NCI-H2196 treated with DMSO at 0.1 percent for 48 hours (cell line): ENCODE results near the gene AP2A2.
"Not testable (repeated sequence)": the region's sequence is repeated elsewhere in the genome, so short reads cannot be mapped to it uniquely, and the experiment has no call there.

Source experiments
- DNase-seq: peaks from one replicate; lab custom pipeline; 2025; ENCODE audit not compliant: unreplicated experiment; lab: John Stamatoyannopoulos, UW

AP2A2 gene

DNA sequence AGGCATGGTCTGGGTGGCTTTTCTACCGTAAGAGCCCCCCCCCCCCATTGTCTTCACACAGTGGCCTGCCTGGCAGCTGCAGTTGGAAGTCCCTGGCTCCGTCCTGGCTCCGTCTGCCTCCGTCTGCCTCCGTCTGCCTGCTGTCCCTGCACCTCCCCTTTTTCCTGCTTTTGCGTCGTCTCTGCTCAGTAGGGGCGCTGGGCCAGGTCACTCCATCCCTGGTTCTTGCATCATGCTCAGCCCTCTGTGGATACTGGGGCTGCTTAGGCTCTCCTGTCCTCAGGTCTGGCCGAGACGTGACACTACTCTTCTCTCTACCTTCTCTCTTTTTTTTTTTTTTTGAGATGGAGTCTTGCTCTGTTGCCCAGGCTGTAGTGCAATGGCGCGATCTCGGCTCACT, 27.8 kb downstream of the AP2A2 start:
- DNase-seq = no peak

DNA sequence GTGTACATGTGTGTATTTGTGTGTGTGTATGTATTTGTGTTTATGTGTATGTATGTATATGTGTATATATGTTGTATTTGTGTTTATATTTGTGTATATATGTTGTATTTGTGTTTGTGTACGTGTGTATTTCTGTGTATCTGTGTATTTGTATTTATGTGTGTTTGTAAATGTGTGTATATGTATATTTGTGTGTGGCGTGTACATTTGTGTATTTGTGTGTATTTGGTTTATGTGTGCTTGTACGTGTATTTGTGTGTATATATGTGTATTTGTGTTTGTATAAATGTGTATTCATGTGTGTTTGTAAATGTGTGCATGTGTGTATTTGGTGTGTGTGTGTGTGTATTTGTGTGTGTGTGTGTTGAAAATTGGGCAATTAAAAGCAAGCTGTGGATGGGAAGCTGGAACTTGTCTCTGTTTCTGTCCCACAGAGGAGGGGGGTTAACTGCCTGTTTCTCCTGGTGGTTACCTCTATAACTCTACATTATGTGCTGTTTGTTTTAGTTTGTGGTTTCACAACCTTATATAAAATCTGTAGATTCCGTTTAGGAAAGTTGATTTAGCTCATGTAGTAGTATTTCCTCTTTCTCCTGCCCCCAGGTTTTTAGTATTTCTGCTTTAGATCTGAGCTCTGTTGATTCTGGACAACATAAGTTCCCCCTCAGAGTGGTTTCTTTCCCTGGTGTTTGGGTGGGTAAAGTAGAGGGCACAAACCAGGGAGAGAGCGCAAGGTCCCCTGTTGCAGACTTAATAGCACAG, 28.9 kb downstream of the AP2A2 start:
- no peak for DNase-seq

DNA sequence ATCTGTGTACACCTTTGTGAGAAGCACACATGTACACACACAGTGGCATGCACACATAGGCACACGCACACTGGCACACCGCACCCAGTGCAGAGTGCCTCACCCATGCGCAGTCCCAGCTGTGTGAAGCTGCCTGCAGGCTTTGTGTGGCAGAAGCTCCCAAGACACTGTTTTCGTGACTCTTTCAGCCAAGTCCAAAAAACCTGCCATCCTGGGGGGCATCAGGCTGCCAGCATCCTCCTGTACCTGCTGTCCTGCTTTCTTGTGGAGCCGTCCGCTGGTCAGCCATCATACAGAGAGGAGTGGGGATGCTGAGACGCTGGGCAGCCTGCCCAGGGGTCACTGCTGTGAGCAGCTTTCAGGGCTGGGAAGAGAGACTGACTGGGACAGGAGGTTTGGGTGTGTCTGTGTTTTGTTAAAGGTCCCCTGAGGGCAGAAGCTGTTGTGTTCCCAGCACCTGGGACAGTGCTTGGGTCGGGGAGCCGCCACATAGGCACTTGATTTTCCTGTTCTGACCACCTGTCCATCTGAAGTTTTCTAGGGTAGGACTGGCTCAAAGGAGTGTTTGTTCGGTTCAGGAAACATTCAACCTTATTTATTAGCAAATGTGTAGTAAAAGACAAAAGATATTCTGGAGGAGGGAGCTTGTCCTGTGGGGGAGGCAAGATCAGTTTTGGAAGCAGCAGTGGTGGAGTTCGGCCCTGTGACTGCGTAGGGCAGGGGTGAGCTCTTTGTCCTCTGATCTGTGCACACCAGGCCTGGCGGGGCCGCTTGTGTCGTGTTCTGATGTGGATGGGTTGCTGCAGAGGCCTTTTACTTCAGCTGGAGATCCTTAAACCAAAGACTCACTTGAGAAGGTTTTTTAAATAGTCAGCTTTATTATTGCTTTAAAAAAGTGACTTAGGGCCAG, 29.7 kb downstream of the AP2A2 start:
- no peak for DNase-seq

DNA sequence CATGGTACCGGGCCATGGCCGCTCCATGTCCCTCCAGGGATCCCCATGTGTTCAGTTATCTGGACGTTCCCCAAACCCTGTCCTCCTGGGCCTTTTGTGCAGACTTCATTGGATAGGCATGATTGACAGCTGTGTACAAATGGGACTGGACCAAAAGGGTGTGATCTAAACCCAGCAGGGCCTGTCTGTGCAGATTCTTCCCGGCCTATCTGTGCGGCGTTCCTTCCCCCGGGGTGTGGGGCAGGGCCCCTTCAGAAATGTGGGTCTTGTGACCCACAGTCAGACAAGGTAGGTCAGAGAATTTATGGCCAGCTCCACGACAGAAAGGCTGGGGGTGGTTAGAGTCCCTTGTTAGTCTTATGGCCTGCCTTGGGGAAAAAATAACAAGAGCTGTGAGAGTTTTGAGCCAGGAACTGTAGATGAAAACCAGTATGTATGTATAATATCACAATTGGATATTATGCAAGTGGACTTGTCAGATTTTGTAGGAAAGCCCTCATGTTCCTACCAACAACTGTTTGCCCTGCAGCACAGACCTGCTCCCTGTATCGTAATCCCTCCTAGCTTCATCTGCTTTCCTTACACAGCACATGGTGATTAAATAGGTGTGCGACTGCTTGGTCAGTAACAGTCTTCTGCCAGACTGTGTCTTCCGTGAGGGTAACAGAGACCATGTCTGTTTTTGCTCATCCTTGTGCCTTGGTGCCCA, 31.7 kb downstream of the AP2A2 start:
- no peak for DNase-seq

DNA sequence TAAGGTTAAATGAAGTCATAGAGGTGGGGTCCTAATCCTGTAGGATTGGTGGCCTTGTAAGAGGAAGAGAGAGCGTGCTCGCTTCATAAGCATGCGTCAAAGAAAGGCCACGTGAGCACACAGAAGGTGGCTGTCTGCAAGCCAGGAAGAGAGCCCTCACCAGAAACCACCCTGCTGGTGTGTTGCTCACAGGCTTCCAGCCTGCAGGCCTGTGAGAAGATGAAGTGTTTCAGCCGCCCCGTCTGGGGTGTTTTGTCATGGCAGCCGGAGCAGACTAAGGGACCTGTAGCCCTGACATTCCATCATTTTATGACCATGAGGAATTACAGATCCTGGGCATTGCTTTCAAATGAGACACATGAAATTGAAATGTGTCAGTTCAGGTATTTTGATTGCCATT, 32.4 kb downstream of the AP2A2 start:
- no peak for DNase-seq

DNA sequence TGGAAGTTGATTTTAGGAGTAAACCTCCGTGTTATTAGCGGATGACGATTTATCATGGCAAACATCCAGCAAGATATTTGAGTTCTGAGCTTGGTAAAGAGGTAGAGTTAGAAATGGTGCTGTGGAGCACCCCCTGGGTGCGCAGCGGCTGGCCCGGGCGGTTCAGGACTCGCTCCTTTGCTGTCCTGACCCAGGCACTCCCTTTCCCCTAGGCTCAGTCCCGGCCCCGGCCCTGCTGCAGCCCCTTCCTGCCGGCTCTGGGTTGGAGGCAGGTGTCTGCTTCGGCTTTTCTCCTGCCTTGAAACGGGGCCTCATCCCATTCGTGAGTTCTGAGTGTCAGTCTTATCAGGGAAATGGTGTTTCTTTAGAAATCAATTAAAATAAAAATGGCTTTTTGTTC, 33.4 kb downstream of the AP2A2 start:
- DNase-seq = no peak

DNA sequence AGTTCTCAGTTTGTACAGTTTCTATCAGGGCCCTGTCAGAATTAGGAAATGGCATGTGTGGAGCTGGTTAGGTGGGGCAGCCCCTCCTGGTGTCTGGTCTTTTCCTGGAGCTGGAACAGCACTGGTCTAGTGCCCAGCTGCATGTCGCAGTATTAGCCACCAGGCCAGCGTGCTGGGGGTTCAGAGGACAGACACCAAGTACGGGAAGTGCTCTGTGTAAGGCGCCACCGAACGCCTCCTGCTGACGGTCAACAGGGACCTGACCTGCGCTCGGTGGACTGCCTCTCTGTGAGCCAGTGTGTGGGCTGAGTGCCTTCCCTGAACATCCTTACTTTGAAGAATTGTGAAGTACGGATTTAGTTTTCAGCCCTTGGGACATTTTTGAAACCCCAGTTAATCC, 33.9 kb downstream of the AP2A2 start:
- DNase-seq = no peak

DNA sequence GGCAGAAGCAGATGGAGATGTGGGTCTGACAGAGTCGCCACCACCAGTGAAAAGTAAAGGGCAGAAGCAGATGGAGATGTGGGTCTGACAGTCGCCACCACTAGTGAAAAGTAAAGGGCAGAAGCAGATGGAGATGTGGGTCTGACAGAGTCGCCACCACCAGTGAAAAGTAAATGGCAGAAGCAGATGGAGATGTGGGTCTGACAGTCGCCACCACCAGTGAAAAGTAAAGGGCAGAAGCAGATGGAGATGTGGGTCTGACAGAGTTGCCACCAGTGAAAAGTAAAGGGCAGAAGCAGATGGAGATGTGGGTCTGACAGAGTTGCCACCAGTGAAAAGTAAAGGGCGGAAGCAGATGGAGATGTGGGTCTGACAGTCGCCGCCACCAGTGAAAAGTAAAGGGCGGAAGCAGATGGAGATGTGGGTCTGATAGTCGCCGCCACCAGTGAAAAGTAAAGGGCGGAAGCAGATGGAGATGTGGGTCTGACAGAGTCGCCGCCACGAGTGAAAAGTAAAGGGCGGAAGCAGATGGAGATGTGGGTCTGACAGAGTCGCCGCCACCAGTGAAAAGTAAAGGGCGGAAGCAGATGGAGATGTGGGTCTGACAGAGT, 35.7 kb downstream of the AP2A2 start:
- not testable (repeated sequence) for DNase-seq

DNA sequence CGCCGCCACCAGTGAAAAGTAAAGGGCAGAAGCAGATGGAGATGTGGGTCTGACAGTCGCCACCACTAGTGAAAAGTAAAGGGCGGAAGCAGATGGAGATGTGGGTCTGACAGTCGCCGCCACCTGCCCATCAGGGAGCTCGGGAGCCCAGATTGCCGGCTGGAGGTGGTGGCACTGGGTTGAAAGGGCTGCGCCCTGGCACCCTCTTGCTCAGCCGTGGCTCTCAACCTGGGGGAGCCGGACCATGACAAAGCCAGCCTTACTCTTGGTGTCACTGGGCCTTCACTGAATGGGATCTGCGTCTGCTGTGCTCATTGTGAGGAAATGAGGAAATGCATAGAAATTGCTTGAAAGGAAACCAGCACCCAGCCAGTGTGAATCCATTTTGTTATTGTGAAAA, 36.3 kb downstream of the AP2A2 start:
- DNase-seq = no peak

DNA sequence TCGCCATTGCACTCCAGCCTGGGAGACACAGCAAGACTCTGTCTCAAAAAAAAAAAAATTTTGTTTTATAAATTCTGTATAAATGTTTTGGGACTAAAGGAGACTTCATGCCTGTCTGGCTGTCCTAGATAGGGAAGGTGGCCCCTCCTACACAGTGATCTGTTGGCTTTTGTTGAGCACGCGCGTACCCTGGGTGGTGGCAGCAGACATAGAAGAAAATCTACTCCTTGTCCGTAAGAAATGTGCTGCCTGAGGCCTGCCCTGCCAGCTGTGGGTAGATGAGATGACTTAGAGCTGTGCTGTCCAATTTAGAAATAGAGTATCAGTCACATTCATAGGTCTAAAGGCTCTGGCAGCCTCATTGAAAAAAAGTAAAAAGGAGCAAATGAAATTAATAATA, 37.0 kb downstream of the AP2A2 start:
- DNase-seq = no peak

DNA sequence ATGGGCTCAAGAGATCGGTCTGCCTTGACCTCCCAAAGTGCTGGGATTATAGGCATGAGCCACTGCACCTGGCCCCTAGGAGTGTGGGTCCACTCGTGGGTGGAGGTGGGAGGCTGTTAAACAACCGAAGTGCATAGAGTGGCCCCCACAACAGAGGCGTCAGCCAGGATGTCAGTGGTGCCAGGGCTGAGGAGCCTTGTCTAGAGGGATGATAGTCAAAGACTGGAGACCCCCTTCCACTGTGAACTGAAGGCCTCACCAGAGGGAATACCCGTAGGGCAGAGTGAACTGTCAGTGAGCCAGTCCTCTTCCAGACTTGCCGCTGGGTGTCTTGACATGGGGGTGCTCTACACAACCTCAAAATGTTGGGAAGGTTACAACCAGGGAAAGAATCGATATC, 38.2 kb downstream of the AP2A2 start:
- no peak for DNase-seq

DNA sequence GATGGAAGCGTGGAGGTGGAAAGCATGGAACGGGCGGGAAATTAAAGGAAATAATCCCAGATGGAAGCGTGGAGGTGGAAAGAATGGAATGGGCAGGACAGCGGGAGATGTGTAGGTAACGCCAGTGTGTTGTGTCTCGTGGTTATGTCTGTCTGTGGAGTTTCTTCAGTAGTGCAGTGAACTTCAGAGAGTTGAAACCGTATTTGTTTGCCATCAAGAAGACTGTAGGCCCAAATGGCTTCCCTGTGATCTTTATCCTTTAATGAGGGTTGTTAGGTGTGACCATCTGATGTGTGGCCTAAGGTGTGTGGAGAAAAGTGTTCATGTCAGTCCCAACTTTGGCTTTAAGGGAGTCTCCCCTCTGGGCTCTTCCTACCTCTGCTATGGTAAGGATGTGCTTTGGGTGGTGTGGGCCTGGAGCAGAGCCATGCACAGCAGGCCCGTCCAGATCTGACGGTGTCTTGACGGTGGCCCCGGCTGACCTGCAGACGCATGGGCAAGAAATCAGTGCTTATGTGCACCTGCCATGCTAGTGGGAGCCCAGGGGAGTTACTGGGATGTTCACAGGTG, 39.6 kb downstream of the AP2A2 start:
- DNase-seq = no peak

DNA sequence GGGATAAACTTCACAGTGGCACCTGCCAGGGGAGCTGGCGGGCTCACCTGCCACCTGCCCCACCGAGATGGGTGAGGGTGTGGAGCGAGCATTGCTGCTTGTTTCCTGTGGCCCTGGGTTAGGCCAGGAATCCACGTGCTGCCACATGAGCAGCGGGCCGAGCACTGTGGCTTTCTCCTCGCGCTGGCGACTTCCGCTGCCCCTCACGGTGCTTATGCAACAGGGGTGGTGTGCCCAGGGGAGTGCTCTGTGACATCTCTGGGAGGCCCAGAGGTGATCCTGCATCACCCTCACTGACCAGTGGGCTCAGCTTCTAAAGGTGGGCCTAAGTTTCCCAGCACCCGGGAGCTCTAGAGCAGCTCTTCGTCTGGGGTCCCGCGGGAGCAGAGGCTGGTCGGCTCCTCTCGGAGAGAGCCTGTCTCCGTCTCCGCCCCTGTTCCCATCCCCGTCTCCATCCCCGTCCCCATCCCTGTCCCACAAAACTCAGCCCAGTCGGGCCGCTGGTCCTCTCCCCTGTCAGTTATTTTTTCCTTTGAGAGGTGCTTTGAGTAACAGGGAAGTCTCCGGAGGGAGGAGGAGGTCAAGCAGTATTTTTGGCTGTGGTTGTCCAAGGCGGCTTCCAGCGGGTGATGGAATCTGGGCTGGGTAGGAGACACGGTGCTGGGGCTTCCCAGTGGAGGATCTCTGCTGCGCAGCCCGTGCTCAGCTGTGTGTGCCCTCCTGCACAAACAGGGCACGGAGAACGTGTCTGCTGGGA, 42.5 kb downstream of the AP2A2 start:
- no peak for DNase-seq

DNA sequence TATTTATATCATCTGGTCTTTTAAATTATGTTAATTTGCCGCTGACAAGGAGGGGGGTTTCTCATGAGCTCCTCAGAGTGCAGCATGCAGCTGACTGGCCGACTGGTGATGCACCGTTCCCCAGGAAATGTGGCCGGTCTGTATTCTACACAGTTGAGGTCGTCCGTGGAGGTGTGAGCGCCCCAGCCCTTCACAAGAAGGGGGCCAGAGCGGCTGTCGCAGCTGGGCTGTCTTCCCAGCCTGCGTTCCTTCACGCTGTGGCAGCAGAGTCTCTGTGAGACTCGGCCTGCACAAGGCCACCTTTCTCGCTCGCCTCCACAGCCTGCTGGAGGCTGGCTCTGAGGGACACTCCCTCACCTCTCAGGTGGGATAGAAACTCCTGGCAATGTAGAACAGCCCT, 43.2 kb downstream of the AP2A2 start:
- no peak for DNase-seq

DNA sequence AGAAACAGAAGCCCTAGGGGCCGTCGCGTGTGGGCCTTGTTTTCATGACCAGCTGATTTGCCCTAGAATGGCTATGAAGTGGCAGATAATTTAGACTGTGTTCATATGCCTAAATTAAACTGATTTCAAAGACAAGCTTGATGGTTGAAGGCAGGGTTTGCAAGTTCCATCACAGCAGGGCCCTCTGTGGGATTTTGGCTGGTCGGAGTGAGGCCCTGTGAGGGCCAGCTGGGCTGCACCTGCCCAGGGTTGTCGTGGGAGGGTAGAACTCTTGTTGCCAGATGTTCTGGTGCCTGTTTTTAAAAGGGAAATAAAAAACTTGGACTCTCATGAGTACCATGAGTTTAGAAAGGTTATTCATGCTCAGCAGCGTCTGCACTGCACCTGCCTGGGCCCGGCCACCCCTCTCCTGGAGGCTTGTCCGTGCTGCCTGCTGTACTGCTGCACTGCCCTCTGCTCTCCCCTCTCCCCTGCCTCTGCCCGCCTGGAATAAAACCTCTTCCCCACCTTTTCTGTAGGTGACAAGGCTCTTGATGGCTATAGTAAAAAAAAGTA, 44.1 kb downstream of the AP2A2 start:
- no peak for DNase-seq

DNA sequence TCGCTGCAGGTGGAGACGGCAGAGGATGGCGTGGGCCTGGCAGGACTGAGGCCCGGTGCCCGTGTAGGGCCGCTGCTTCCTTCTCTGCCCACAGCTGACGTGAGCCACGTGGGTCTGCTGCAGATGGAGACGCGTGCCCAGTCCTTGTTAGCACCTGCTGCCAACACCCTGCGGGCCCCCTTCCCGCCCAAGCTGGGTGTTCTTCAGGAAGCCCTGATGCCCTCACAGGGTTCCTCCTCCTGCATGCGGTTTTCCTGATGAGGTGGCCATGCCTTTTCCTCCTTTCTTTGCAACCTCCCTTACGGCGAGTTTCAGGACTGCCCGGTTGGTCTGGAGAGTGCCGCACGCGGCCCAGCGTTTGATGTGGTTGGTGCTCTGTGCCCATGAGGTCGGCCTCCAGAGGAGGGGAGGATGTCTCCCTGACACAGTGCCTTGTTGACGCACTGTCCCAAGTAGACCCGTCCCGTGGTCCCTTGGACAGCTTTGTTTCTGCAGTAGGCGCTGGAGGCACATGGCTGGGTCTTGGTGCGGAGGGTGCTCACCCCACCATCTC, 44.7 kb downstream of the AP2A2 start:
- DNase-seq = no peak

DNA sequence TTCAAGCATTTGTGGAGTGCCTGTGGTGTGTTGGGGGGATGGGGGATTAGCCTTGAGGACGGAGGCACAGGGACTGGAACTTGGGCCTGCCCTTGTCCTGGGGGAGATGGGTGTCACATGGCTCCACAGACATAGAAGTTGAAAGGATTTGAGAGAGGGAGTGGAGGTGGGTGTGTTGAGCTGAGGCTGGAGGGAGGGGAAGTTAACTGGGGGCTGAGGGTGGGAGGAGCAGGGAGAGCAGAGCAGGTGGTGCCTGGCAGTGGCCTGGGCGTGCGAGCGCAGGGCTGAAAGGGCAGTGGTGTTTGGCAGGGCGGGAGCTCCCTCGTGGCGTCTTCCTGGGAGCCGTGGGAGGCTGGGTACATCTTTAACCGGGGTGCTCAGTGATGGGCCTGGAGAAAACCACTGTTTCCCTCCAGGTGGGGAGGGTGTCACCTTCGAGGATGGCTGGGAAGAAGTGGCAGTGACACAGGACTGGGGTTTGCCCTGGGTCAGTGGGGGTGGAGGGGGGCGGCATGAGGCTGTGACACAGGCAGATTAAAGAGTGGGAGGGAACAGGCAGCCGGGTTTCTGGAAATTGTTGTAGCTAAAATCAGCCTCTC, 45.5 kb downstream of the AP2A2 start:
- DNase-seq = no peak

DNA sequence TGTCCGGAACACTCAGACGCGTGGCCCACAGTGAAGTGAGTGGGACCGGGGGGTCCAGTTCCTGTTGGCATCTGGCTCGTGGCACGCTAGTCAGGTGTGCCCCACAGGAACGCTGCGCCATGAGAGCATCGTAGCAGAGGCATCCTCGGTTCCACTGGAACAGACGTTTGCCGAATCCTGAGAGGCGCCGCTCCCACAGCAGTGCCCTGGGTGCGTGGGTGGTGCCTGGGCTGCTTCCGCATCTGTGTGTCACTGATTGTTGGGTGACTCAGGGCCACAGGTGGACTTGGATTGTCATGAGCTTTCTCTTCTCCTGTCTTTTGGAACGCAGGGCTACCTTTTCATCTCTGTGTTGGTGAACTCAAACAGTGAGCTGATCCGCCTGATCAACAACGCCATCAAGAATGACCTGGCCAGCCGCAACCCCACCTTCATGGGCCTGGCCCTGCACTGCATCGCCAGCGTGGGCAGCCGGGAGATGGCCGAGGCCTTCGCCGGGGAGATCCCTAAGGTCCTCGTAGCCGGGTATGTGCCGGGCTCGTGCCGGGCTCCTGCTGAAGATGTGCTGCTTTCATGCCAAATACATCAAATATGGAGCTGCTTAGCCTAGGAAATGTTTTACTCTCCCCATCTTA, 46.2 kb downstream of the AP2A2 start:
- DNase-seq = no peak
